GM03348 (cell line): ENCODE data around the gene CNOT9.

Experiments used
- DNase-seq: peaks from one replicate; pipeline ENCODE4 v3.0.0; 2012; ENCODE audit warnings: low spot score

Gene CNOT9

DNA sequence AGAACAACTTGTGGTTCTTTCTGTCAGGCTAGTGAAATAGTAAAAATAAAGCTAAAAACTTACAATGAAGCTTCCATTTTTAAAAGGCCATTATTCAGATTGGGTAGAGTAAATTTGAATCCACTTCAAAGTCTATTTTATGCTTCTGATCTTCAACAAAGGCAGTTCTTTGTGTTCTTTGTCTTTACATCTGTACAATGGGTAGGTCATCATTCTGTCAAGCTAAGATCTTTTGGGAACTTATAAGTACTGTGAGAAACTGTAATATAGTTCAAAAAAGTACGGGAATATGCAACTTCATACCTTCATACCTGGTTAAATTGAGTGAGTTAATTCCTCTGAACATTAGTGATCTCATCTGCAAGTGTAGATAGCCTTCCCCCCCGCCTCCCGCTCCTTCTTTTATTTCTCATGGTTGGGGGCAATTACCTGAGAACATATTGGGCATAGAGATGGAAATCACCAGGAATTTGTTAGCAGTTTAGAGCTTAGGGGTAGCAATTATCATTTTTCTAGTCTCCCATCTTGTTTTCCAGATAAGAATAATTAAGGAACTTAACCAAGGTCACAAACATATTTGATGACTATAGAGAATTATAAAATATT lies 9.7 kb downstream of the CNOT9 start:
- DNase-seq: no peak

DNA sequence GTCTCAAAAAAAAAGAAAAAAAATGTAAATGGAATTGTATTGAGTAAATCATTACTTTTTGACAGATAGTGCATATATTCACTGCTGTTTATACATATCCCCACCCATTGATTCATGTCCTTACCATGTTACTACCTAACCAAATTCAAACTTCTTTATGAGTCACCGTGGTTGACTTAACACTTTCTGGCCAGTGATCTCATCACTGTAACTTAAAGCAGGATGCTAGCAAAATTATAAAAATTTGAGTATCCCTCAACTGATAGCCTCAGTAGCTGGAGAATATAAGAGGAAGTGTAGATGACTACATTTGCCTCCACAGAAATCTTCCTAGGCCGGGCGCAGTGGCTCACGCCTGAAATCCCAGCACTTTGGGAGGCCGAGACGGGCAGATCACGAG lies 13.4 kb downstream of the CNOT9 start:
- peak; percentile 37 for DNase-seq

DNA sequence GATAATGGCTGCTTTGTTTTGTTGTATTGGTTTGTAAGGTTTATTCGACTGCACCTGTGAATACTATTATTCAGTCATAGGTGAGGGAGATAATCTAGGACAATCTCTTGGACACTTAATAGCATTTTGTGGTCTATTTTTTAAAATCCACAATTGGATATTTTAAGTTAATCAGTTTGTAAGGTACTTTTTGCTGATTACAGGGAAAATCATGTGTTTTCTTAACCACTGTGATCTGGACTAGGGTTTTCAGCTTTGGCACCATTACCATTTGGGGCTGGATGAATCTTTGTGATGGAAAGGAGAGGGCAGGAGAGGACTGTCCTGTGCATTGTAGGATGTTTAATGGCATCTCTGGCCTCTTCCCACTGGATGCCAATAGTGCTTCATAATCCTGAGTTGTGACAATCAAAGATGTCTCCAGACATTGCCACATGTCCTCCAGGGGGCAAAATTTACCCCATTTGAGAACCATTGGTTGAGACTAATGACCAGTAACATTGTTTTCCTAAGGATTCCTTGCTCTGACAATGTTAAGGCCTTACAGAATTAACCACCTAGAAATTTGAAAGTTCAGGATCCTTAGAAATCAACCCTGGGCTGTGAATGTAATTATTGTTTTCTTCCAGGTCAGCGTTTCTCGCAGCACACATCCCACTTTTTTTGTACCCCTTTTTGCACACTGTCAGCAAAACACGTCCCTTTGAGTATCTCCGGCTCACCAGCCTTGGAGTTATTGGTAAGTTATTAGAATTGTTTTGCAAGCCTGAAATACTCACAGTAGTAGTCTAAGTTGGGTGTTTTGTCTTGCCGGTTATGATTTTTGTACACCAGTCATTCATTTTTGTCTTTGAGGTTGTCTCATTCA lies 15.6 kb downstream of the CNOT9 start:
- no peak for DNase-seq

DNA sequence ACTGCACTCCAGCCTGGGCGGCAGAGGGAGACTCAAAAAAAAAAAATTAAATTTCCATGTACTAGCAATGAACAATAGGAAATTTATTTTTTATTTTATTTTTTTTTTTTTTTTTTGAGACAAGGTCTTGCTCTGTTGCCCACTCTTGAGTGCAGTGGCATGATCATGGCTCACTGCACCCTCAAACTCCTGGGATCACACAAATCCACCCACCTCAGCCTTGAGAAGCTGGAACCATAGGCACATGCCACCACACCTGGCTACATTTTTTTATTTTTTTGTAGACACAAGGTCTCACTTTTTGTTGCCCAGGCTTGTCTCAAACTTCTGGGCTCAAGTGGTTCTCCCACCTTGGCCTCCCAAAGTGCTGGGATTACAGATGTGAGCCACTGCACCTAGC lies 16.9 kb downstream of the CNOT9 start:
- no peak for DNase-seq

DNA sequence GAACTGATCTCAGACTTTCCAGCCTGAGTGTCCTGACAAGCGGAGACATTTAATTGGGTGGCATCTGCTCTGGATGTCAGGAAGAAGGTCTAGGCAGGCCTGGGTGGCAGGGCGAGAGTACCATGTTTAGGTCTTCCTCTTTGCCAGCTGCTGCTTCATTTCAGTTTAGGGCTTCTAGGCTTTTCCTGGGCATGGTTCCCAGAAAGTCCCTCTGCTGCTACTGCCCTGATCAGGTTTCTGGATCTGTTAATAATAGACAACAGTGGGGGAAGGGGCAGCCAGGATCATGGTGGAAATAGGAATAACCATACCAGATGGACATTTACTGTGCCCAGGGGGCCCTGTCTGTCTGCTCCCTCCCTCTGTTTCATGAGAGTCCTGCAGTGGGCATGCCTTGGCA lies 36.8 kb downstream of the CNOT9 start:
- DNase-seq: peak; percentile 28

DNA sequence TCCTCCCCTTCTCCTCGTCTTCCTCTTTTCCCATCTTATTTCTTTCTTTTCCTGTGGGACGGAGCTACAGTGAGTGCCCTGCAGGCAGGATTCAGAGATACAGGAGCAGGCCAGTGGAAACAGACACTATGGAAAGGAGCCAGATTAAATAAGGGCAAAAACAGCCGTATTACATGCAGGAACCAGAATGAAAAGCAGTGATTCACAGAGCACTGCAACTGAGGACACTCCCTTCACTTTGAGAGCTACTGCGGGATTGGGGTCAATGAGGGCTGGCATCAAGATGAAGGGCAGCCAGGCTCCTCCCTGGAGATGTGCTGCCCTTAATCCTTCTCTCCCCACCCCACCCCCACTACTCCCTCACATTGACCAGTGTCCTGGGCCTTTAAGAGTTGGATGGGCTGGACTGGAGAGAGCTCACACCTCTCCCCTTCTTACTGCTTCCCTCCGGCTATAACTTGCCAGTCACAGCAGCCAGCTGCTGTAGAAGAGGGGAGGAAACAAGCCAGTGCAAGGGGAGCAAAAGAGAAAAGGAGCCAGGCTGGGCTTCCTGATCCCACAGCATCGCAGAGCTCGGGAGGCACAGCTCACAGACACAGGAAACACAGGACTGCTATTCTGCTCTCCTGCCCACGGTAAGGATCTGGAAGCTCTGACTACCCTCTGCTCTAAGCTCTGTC lies 38.9 kb downstream of the CNOT9 start, which contains the start of gene PLCD4:
Gene PLCD4 (plus strand): TSS at position 464 of the 680 bp plus-strand sequence. CDS start 7,841 bp downstream, outside the sequence.
- peak; percentile 81 for DNase-seq

DNA sequence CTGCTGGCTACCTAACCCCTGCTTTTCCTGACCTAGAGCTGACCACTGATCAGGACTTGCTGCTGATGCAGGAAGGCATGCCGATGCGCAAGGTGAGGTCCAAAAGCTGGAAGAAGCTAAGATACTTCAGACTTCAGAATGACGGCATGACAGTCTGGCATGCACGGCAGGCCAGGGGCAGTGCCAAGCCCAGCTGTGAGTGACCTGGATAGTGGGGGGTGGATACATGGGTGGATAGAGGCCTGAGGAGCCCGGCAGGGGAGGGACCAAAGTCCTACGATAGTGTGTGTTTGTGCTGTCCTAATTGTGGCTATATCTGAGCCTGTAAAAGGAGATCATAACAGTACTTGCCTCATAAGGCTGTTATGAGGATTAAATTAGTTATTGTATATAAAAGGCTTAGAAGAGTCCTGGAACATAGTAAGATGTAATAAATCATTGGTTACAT lies 47.3 kb downstream of the CNOT9 start:
- no peak for DNase-seq

DNA sequence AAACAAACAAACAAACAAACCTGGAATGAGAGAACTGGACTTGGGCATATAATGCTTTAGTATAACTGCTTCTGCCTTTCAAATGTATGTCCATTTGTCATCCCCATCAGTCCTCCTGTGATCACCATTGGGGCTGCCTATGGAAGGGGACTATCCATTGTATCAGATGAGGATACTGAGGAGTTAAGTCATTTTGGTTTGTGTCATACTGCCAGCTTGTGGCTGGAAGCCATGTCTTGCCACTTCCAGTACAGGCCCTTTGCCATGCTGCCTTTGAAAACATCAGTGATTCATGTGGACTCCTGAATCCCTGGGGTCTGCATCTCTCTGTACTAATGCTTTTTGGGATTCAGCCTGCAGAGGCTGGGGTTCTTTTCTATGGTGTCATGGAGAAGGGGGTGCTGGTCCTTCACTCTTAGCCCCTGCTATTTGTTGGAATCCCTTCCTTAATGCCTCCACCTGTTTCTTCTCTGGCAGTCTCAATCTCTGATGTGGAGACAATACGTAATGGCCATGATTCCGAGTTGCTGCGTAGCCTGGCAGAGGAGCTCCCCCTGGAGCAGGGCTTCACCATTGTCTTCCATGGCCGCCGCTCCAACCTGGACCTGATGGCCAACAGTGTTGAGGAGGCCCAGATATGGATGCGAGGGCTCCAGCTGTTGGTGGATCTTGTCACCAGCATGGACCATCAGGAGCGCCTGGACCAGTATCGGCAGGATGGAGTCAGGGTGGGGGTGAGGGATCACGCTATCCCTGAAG lies 49.6 kb downstream of the CNOT9 start:
- no peak for DNase-seq

DNA sequence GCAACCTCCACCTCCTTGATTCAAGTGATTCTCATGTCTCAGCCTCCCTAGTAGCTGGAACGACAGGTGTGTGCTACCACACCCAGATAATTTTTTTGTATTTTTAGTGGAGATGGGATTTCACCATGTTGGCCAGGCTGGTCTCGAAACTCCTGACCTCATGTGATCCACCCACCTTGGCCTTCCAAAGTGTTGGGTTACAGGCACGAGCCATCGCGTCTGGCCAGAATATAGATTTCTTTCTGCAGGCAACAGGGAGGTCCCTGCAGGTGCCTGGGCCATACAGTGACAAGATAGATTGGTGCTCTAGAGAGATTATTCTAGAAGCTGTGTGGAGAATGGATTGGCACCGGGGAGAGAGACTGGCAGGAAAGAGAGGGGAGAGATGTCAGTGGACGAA lies 52.4 kb downstream of the CNOT9 start:
- DNase-seq: no peak

DNA sequence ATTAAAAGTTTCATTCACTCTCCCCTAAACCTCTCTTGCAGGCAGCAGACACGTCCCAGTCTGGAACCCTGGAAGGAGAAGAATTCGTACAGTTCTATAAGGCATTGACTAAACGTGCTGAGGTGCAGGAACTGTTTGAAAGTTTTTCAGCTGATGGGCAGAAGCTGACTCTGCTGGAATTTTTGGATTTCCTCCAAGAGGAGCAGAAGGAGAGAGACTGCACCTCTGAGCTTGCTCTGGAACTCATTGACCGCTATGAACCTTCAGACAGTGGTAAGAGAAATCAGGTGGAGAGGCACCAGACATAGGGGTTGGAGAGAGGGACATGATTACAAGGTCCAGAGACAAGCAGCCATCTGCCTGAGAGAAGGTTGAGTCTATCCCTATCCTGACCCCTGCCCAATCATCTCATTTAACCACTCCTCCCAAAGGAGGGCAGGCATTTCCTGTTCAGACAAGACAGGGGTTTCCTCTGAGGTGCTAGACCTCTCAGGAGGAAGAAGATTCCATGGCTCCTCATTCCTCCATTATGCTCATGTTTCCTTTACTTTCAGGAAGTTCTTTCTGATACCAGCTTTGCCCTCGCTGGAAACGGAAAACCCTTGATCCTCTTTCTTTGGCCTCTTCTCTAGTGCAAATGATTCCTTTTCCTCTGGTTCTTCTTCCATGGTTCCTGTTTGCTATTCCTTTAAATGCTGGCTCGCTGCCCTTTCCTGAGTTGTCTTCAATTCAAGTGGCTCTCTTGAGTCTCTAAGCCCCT lies 54.1 kb downstream of the CNOT9 start:
- DNase-seq: no peak

DNA sequence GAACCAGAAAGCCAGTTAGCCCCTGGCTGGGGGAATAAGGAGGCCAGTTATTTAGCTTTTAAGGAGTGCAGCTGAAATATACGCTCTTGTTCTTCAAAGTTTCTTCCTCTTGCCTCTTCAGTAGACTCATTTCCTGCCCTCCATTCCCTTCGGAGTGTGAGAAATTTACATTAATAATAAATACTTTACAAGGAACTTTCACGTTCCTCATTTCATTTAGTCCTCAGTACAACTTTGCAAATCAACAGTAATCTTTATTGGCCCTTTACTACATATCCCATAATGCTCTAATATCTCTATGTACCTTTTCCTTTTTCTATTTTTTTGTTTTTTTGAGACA lies 54.7 kb downstream of the CNOT9 start:
- no peak for DNase-seq

DNA sequence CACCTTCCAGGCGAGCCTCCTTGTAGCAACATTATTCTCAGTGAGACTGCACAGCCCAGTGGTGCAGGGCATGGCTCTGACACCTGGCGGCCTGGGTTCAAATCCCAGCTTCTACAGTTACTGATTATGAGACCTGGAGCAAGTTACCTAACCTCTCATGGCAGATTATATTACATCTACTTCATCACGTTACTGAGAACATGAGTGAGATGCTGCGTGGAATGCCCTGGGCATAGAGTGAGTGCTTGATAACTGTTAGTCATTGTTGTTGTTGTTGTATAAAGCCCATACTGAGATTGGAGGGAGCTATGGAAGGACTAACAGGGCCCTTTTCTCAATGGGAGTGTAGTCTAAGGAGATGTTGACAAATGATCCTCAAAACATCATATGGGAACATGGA lies 57.7 kb downstream of the CNOT9 start:
- DNase-seq: no peak

DNA sequence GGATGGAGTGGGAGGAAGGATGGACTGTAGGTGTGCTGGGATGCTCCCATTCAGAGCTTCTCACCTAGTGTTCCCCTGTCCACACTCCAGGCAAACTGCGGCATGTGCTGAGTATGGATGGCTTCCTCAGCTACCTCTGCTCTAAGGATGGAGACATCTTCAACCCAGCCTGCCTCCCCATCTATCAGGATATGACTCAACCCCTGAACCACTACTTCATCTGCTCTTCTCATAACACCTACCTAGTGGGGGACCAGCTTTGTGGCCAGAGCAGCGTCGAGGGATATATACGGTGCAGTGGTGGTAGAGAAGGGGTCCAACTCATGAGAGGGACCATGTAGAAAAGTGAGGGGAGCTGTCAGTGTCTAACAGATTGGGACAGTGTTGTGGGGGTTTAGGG lies 59.3 kb downstream of the CNOT9 start:
- DNase-seq: no peak

DNA sequence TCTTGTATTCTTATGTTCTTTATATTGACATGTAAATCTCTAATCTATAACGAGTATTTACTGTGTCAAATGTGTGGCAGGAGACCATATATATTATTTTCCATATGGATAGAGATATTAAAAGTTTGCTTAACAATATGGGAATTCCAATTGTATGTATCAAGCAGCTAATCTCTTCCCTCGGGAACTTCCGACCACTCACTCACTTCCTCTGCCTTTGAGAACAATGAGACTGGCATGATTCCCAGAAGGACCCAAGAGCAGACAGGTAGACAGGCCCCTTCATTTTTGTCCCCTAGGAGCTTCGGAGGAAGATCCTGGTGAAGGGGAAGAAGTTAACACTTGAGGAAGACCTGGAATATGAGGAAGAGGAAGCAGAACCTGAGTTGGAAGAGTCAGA lies 63.2 kb downstream of the CNOT9 start:
- DNase-seq: no peak

DNA sequence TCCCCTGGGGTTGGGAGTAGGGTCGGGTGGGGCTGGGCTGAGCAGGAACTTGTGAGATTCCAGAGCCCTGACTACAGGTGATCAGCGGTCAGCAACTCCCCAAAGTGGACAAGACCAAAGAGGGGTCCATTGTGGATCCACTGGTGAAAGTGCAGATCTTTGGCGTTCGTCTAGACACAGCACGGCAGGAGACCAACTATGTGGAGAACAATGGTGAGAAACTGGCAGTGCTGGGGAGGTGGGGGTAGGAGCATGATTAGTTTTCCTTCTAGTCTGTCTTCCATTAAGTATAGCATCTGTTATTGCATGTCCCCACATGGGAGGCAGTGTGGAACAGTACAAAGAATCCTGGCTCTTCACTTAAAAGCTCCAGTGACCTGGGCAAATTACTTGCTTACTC lies 67.1 kb downstream of the CNOT9 start:
- no peak for DNase-seq

DNA sequence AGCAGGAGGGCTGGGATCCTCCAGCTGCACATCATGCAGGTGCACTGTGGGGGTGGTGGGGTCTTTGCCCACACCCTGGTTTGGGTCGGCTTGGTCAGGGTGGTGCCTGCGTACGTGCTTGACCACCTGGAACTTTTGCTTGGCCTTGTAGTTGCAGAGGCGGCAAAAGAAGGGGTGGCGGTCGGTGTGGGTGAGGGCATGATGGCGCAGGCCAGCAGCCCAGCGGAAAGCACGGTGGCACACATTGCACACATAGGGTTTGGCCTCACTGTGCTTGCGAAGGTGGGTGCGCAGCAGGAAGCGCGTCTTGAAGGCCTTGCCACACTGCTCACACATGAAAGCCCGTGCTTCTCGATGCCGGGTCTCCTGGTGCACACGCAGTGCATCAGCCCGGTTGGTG lies 69.7 kb downstream of the CNOT9 start:
- no peak for DNase-seq

DNA sequence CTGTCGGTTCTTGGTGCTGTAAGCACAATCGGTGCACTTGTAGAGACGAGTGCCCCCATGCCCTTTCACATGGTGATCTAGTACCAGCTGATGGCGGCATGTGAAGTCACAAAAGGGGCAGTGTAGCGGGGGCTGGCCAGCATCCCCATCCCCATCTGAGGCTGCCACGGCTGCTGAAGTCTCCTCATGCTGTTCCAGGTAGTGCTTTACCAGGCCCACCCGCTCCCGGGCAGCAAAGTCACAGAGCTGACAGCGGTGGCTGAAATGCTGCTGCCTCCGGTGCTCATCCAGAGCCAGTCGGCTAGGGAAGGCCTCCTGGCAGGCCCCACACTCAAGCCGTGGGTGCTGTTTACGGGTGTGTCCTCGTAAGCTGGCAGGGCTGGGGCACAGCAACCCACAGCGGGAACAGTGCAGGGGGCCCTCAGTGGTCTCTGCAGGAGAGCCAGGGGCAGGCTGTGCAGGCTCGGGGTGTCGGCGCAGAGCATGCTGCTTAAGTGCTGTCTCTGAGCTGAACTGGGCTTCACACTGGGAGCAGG lies 73.5 kb downstream of the CNOT9 start:
- no peak for DNase-seq

DNA sequence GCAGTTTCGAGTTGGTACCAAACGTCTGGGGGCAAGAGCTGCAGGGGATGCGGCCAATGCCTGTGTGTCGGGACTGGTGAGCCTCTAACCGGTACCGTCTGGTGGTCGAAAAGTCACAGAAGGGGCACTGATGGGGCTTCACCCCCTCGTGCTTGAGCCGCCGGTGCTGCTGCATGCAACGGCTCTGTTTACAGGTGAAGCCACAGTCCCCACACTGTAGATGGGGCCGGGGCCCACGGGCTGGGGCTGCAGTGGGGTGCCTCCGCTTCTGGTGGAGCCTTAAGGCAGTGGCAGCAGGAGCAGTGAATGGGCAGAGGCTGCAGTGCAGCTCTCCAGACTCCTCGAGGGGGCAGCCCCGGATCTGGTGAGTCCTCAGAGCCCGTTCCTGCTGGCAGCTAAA lies 74.1 kb downstream of the CNOT9 start:
- no peak for DNase-seq

DNA sequence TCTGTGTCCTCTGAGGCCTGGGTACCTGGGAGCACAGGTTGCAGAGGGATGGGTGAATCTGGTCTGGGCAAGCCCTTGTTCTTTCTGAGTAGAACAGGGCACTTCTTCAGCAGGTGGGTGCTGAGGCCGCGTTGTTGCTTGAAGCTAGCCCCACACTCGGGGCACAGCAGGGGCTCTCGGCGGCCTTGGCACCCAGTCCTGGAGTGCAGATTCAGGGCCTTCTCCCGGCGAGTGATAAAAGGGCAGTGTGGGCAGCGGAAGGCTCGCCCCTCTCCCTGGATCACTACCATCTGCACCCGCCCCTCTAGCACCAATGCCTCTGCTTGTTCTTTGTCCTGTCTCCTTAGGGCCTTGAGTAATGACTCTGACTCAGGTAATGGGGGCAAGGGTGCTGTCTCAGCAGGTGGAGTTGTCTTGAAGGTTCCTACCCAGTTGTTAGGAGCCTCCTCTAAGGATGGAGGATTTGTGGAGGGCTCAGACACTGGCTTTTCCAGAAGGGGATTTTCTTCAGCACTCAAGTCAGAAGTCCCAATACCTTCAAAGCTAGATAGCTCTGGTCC lies 75.2 kb downstream of the CNOT9 start:
- no peak for DNase-seq

DNA sequence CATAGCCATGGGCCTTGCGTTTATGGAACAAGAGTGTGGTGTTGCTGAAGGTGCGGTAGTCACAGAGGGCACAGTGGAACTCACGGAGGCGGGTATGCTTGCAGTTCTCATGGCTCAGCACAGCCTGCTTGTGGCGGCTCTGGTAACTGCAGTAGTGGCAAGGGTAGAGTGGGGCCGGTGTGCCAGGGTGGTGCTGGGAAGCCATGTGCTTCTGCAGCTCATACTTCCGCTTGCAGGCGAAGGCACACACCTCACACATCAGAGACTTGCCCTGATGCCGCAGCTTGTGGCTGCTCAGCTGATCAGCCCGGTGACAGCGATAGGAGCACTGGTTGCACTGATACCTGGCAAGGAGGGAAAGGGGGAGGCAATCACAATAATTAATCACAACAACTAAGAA lies 76.1 kb downstream of the CNOT9 start:
- no peak for DNase-seq

DNA sequence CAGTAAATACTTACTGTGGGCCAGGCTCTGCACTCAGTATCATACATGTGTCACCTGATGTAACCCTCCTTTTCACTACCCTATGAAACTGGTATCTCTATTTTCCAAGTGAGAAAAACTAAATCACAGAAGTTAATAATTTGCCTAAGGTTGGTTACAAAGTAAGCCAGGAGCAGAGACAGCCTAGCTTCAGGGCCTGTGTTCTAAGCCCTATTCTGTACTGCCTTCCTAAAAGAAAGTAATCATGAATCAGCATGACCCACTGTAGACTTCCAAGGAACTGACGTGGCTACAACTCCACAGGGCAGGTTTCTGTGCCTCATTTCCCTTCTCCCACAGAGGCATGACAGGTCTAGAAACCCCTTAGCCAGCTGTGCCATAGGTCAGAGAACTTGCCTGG lies 76.5 kb downstream of the CNOT9 start:
- peak; percentile 53 for DNase-seq
